Suprapubic skin (tissue), 4 donors: ENCODE results near the gene HIVEP1. TPM values are rescaled to one million over a fixed set of nuclear protein-coding genes. Genes with fewer than 3 reads are reported as not detected.

Source experiments
- DNase-seq, 2 donors: peaks; one replicate each; pipeline ENCODE4 v3.0.0-alpha.2; 2019; ENCODE audit warnings: low spot score in 2 of 2
- H3K27ac ChIP-seq: fragments of 200-600 bp; sonication (generic); one replicate; pipeline ENCODE4 v1.5.1; 2019
- H3K27me3 ChIP-seq: fragments of 200-600 bp; sonication (generic); one replicate; pipeline ENCODE4 v1.5.1; 2019
- H3K36me3 ChIP-seq: fragments of 200-600 bp; sonication (generic); one replicate; pipeline ENCODE4 v1.5.1; 2019
- H3K4me1 ChIP-seq: fragments of 200-600 bp; sonication (generic); one replicate; pipeline ENCODE4 v1.5.1; 2019
- H3K4me3 ChIP-seq: fragments of 200-600 bp; sonication (generic); one replicate; pipeline ENCODE4 v1.5.1; 2019; ENCODE audit warnings: mild to moderate bottlenecking
- H3K9me3 ChIP-seq: fragments of 200-600 bp; sonication (generic); one replicate; pipeline ENCODE4 v1.5.1; 2019
- CTCF ChIP-seq, 2 donors: fragments of 200-600 bp in 1 of 2; fragments of 450-650 bp in 1 of 2; sonication (generic) in 1 of 2; IDR thresholded peaks; one replicate each; pipeline ENCODE4 v1.5.1; 2016 to 2019; ENCODE audit warnings: antibody characterized with exemption in 2 of 2, mild to moderate bottlenecking in 1 of 2, moderate library complexity in 1 of 2
- EP300 ChIP-seq: sonication (generic); formaldehyde crosslinking; IDR thresholded peaks from one replicate; pipeline ENCODE4 v1.6.1; 2017; ENCODE audit warnings: antibody characterized with exemption
- POLR2A ChIP-seq, 2 donors: fragments of 450-650 bp; IDR thresholded peaks; one replicate each; pipeline ENCODE4 v1.6.1; 2017; ENCODE audit warnings: antibody characterized with exemption in 2 of 2, mild to moderate bottlenecking in 2 of 2, moderate library complexity in 2 of 2
- POLR2AphosphoS5 ChIP-seq, 3 donors: sonication (generic); formaldehyde crosslinking; IDR thresholded peaks; one replicate each; pipeline ENCODE4 v1.6.1; 2017; ENCODE audit warnings: antibody characterized with exemption in 3 of 3
- WGBS: methylation state at CpG from one replicate; pipeline ENCODE4 v1.1.5; 2018; 5-methylcytosine and 5-hydroxymethylcytosine counted together
- total RNA-seq, 4 donors: library from RNA; depleted of rRNA; stranded (reverse); fragments of >200 nt; gene quantifications; one replicate each; pipeline ENCODE4 v1.1.0, GENCODE V29; 2016

The HIVEP1 gene
- total RNA-seq, 4 donors from 2014 or later, result 37.9 to 48.4 (median 43.9) TPM

DNA sequence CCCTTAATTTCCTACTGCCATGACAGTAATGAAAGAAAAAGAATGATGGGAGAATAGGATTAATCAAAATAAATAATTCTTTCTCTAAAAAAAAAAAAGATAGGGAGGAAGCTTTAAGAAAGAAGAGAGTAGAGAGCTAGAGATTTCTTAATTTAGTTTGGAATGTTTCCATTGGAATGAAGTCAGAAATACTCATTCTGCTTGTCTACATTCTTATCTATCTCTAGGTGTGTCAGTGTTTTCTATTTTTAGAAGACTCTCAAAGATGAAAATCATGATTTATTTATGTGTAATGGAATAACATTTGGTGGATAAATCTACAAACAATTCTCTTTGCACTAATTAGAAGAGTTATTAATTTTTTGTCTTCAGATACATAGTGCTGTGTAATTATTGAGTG lies 38.0 kb upstream of the HIVEP1 start:
- Histone ChIP-seq H3K4me1 (peaks cover 20% of the 10 kb centered on the region), H3K9me3 (no peaks in the 10 kb centered on the region), H3K36me3 (no peaks in the 10 kb centered on the region), H3K4me3 (no peak overlapping the region), H3K27me3 (no peaks in the 10 kb centered on the region), H3K27ac (no peak overlapping the region)
- DNase-seq, result no peak
- TF ChIP-seq POLR2AphosphoS5 (IDR thresholded peaks at IDR 0.05) (no peak), CTCF (IDR thresholded peaks at IDR 0.05) (no peak), EP300 (no peak), POLR2A (IDR thresholded peaks at IDR 0.05) (no peak)

GRCh38 chr6:11975353-11975977 lies 36.6 kb upstream of the HIVEP1 start:
- no peak for DNase-seq
- no peak overlapping the region for H3K4me3 ChIP-seq
- WGBS, result 67% methylated on average over 14 of the region's 14 CpGs
- H3K9me3 ChIP-seq, result no peaks in the 10 kb centered on the region
- no peaks in the 10 kb centered on the region for H3K36me3 ChIP-seq
- TF ChIP-seq EP300 (no peak), POLR2AphosphoS5 (IDR thresholded peaks at IDR 0.05) (no peak), POLR2A (IDR thresholded peaks at IDR 0.05) (no peak), CTCF (IDR thresholded peaks at IDR 0.05) (no peak)
- no peaks in the 10 kb centered on the region for H3K27me3 ChIP-seq
- H3K4me1 ChIP-seq, result peaks cover 20% of the 10 kb centered on the region
- H3K27ac ChIP-seq, result no peak overlapping the region

DNA sequence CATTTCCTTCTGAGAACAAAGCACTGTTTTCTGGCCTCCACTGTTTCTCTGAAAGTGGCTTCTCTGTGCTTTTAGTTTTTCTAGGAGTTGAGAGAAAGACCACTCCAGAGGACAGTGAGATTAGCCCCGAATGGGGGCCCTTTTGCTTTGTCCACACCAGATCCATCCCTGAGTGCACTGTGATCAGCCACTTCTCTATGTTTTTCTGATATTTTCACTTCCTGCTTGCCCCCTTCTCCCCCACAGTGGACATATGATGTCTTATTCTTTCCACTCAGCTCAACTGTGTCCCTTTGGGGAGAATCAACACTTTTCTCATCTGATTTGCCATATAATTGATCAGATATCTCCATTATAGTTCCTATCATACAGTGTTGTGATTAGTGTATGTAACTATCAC lies 35.6 kb upstream of the HIVEP1 start:
- no peaks in the 10 kb centered on the region for H3K27me3 ChIP-seq
- peaks cover 20% of the 10 kb centered on the region for H3K4me1 ChIP-seq
- 84% methylated on average over 1 of the region's 1 CpG for WGBS

DNA sequence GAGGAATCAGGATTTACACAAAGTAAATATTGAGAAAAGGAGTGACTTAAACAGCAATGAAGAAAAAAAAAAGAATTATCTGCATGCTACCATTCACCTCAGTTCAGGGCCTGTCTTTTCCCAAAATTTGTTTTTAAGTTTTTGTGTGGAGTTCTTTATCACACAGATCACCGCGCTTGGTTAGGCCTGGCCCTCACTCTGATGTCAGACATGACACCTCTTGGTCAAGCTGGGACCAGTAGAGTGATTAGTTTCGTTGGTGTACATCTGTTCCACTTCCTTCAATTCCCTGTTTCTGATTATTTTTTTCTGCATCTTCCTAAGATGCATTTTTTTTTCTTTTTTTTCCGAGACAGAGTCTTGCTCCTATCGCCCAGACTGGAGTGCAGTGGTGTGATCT lies 34.9 kb upstream of the HIVEP1 start:
- Histone ChIP-seq H3K36me3 (no peaks in the 10 kb centered on the region), H3K9me3 (no peaks in the 10 kb centered on the region), H3K27ac (no peak overlapping the region), H3K27me3 (no peaks in the 10 kb centered on the region), H3K4me3 (no peak overlapping the region), H3K4me1 (peaks cover 20% of the 10 kb centered on the region)
- 92% methylated on average over 5 of the region's 5 CpGs for WGBS
- TF ChIP-seq POLR2A (IDR thresholded peaks at IDR 0.05) (no peak), POLR2AphosphoS5 (IDR thresholded peaks at IDR 0.05) (no peak), CTCF (IDR thresholded peaks at IDR 0.05) (no peak), EP300 (no peak)
- DNase-seq, result no peak

More for the DNA sequence above, 35.6 kb upstream of the HIVEP1 start:
- Histone ChIP-seq H3K4me3 (no peak overlapping the region), H3K9me3 (no peaks in the 10 kb centered on the region), H3K27ac (no peak overlapping the region), H3K36me3 (no peaks in the 10 kb centered on the region)
- no peak for DNase-seq
- TF ChIP-seq CTCF (IDR thresholded peaks at IDR 0.05) (no peak), POLR2A (IDR thresholded peaks at IDR 0.05) (no peak), EP300 (no peak), POLR2AphosphoS5 (IDR thresholded peaks at IDR 0.05) (no peak)

DNA sequence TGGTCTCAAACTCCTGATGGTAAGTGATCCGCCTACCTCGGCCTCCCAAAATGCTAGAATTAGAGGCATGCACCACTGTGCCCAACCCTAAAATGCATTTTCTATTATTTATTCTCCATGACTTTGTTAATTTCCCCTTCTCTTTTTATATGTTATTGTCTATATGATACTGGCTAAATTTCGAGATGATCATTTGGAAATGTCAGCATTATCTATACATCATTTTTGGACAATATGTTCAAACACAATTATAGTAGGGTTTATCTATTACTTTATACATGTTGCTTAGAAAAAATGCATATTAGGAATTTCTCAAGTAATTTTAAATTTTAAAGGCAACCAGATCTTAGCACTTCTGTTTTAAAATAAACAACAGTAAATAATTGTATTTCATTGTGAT lies 34.4 kb upstream of the HIVEP1 start:
- no peak for DNase-seq
- H3K36me3 ChIP-seq, result no peaks in the 10 kb centered on the region
- peaks cover 20% of the 10 kb centered on the region for H3K4me1 ChIP-seq
- H3K4me3 ChIP-seq, result no peak overlapping the region
- 94% methylated on average over 3 of the region's 3 CpGs for WGBS
- no peaks in the 10 kb centered on the region for H3K9me3 ChIP-seq
- H3K27ac ChIP-seq, result no peak overlapping the region
- no peak for TF ChIP-seq POLR2A (IDR thresholded peaks at IDR 0.05)
- no peak for TF ChIP-seq EP300
- no peaks in the 10 kb centered on the region for H3K27me3 ChIP-seq
